HEK293 (cell line): ENCODE measurements around the gene SBF1.

Experiments
- CTCF ChIA-PET: fragments of 350-600 bp; formaldehyde crosslinking; extraction: SDS; loops from one replicate; lab custom pipeline; 2021; ENCODE audit warnings: antibody characterized with exemption; lab: Yijun Ruan, JAX
- POLR2A ChIA-PET: fragments of 300-600 bp; formaldehyde crosslinking; extraction: SDS; loops from one replicate; lab custom pipeline; 2020; ENCODE audit warnings: antibody characterized with exemption, inconsistent platforms; lab: Yijun Ruan, JAX
- H3K27ac ChIP-seq: fragments of 200-500 bp; sonication (Bioruptor generic); 2 replicates; pipeline ENCODE4 v1.5.1; 2014; ENCODE audit warnings: low read depth, low read length, control low read depth, inconsistent platforms; ENCODE audit errors: extremely low read depth
- H3K36me3 ChIP-seq, 2 experiments: fragments of 200-500 bp in 1 of 2; sonication (Bioruptor generic) in 1 of 2; 1 replicate in 1 of 2; 2 replicates in 1 of 2; pipeline ENCODE4 v1.5.1; 2014 to 2017; ENCODE audit warnings: inconsistent platforms in 2 of 2, low read length in 2 of 2; ENCODE audit not compliant: control insufficient read depth in 2 of 2, insufficient read depth in 1 of 2
- H3K4me1 ChIP-seq: fragments of 200-500 bp; sonication (Bioruptor generic); 2 replicates; pipeline ENCODE4 v1.5.1; 2014; ENCODE audit warnings: mild to moderate bottlenecking, low read length, inconsistent platforms; ENCODE audit not compliant: control insufficient read depth, insufficient read depth
- H3K4me3 ChIP-seq: 2 replicates; pipeline ENCODE4 v1.5.1; 2011; ENCODE audit warnings: low read depth, mild to moderate bottlenecking, control low read depth, low read length, moderate library complexity
- H3K9me3 ChIP-seq: fragments of 200-500 bp; sonication (Bioruptor generic); 2 replicates; pipeline ENCODE4 v1.5.1; 2014; ENCODE audit warnings: low read depth, low read length, inconsistent platforms; ENCODE audit not compliant: control insufficient read depth, insufficient read depth
- EGR2 ChIP-seq: fragments of 450-650 bp; formaldehyde crosslinking; IDR thresholded peaks from 2 replicates; pipeline ENCODE4 v1.5.1; 2016; ENCODE audit warnings: low read depth, missing biosample characterization, missing genetic modification characterization
- GFI1B ChIP-seq: fragments of 450-650 bp; formaldehyde crosslinking; IDR thresholded peaks from 2 replicates; pipeline ENCODE4 v1.5.1; 2016; ENCODE audit warnings: missing biosample characterization, missing genetic modification characterization
- SCRT2 ChIP-seq: fragments of 450-650 bp; formaldehyde crosslinking; IDR thresholded peaks from 2 replicates; pipeline ENCODE4 v1.5.1; 2016; ENCODE audit warnings: missing biosample characterization, missing genetic modification characterization
- SETDB1 ChIP-seq: IDR thresholded peaks from one replicate; pipeline ENCODE4 v1.6.1; 2017; ENCODE audit warnings: mild to moderate bottlenecking, low read length, moderate library complexity, mixed read lengths; ENCODE audit not compliant: insufficient read length
- ZBTB20 ChIP-seq: fragments of 450-650 bp; formaldehyde crosslinking; IDR thresholded peaks from 2 replicates; pipeline ENCODE4 v1.5.1; 2016; ENCODE audit warnings: missing biosample characterization, missing genetic modification characterization
- ZFHX2 ChIP-seq: fragments of 450-650 bp; formaldehyde crosslinking; conservative IDR thresholded peaks from 2 replicates; pipeline ENCODE4 v1.5.1; 2016; ENCODE audit warnings: missing biosample characterization, missing genetic modification characterization
- ZNF138 ChIP-seq: fragments of 450-650 bp; formaldehyde crosslinking; IDR thresholded peaks from 2 replicates; pipeline ENCODE4 v1.5.1; 2016; ENCODE audit warnings: missing biosample characterization, missing genetic modification characterization, borderline replicate concordance
- ZNF2 ChIP-seq: fragments of 450-650 bp; formaldehyde crosslinking; IDR thresholded peaks from 2 replicates; pipeline ENCODE4 v1.5.1; 2016; ENCODE audit warnings: missing biosample characterization, missing genetic modification characterization
- ZNF266 ChIP-seq: fragments of 450-650 bp; formaldehyde crosslinking; IDR thresholded peaks from 2 replicates; pipeline ENCODE4 v1.5.1; 2016; ENCODE audit warnings: missing biosample characterization, missing genetic modification characterization, low read depth
- ZNF302 ChIP-seq: fragments of 450-650 bp; formaldehyde crosslinking; IDR thresholded peaks from 2 replicates; pipeline ENCODE4 v1.5.1; 2016; ENCODE audit warnings: missing biosample characterization, missing genetic modification characterization, low read depth
- ZNF311 ChIP-seq: fragments of 450-650 bp; formaldehyde crosslinking; IDR thresholded peaks from 2 replicates; pipeline ENCODE4 v1.5.1; 2017; ENCODE audit warnings: missing biosample characterization, missing genetic modification characterization, borderline replicate concordance
- ZNF350 ChIP-seq: fragments of 450-650 bp; formaldehyde crosslinking; IDR thresholded peaks from 2 replicates; pipeline ENCODE4 v1.5.0; 2017; ENCODE audit warnings: missing biosample characterization, mild to moderate bottlenecking, missing genetic modification characterization
- ZNF366 ChIP-seq: fragments of 450-650 bp; formaldehyde crosslinking; conservative IDR thresholded peaks from 2 replicates; pipeline ENCODE4 v1.5.1; 2016; ENCODE audit warnings: missing biosample characterization, missing genetic modification characterization
- ZNF391 ChIP-seq: fragments of 450-650 bp; formaldehyde crosslinking; IDR thresholded peaks from 2 replicates; pipeline ENCODE4 v1.5.1; 2016; ENCODE audit warnings: low read depth, missing biosample characterization, missing genetic modification characterization, borderline replicate concordance
- ZNF530 ChIP-seq: fragments of 450-650 bp; formaldehyde crosslinking; IDR thresholded peaks from 2 replicates; pipeline ENCODE4 v1.5.1; 2016; ENCODE audit warnings: low read depth, missing biosample characterization, missing genetic modification characterization
- ZNF548 ChIP-seq: fragments of 450-650 bp; formaldehyde crosslinking; IDR thresholded peaks from 2 replicates; pipeline ENCODE4 v1.5.1; 2016; ENCODE audit warnings: missing biosample characterization, missing genetic modification characterization
- ZNF654 ChIP-seq: fragments of 450-650 bp; formaldehyde crosslinking; IDR thresholded peaks from 2 replicates; pipeline ENCODE4 v1.5.1; 2016; ENCODE audit warnings: low read depth, missing biosample characterization, missing genetic modification characterization
- ZNF658 ChIP-seq: fragments of 450-650 bp; formaldehyde crosslinking; IDR thresholded peaks from 2 replicates; pipeline ENCODE4; 2016; ENCODE audit warnings: missing biosample characterization, missing genetic modification characterization
- ZNF792 ChIP-seq: fragments of 450-650 bp; formaldehyde crosslinking; IDR thresholded peaks from 2 replicates; pipeline ENCODE4 v1.5.1; 2016; ENCODE audit warnings: missing biosample characterization, missing genetic modification characterization
- ZNF837 ChIP-seq: fragments of 450-650 bp; formaldehyde crosslinking; IDR thresholded peaks from 2 replicates; pipeline ENCODE4 v1.5.1; 2016; ENCODE audit warnings: missing biosample characterization, missing genetic modification characterization
- TF ChIP-seq, protein P1 (sequence below): fragments of 450-650 bp; formaldehyde crosslinking; IDR thresholded peaks from 2 replicates; pipeline ENCODE4 v1.5.1; 2016; ENCODE audit warnings: missing biosample characterization, missing genetic modification characterization
- TF ChIP-seq, protein P2 (sequence below): fragments of 450-650 bp; IDR thresholded peaks from 2 replicates; pipeline ENCODE4 v1.5.1; 2018; ENCODE audit warnings: missing biosample characterization, missing genetic modification characterization

SBF1 gene

DNA sequence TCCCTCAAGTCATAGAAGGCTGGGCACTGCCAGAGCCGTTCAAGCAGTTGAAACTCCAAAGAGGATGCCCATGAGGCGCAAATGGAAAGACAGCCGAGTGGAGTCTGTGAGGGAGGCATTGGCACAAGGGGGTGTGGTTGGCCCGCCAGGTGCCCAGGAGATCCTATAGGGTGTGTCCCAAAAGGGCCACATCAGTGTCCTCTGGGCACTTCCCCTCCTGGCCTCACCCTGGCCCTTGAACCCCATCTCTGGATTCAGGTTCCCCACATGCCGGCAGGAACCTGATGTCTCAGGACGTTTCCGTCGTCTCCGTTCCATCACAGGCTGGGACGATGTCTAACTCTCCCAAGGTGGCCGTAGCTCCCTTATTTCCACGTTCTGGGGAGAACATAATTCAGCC is 54.3 kb downstream of the SBF1 start:
- CTCF ChIA-PET = no interaction called here

DNA sequence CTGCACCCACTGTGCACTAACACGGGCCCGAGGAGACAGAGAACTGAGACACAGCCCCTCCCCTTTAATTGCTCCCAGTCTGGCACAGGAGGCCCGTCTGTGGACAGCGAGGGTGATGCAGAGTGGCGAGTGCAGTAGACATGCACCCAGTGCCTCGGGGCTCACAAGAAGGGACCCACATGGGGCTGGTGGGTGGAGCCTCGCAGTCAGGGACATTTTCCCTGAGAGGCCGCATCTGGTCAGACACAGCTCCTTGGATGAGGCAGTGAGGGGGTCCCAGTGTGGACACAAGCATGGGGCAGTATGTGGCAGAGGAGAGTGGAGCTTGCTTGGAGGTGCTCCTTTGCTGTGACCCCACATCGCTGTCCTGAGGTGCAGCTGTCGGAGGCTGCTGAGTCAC is 54.8 kb downstream of the SBF1 start:
- TF ChIP-seq ZNF658 (tag by site-specific recombination) = no peak
- TF ChIP-seq SCRT2 = 0 out of 2 replicates have a peak, but pooled peaks have one; percentile 3
- TF ChIP-seq ZNF837 (tag by site-specific recombination) = no peak
- TF ChIP-seq ZNF311 (tag by site-specific recombination) = no peak
- TF ChIP-seq, all 188 proteins: peak for 1
- Histone ChIP-seq H3K4me1 (no peaks in the 10 kb centered on the region), H3K27ac (no peak overlapping the region), H3K9me3 (no peaks in the 10 kb centered on the region), H3K4me3 (no peak overlapping the region), H3K36me3 (peaks cover 42 to 96% of the 10 kb centered on the region in 2 experiments)
- ChIA-PET POLR2A (no interaction called here), CTCF (no interaction called here)

More for the DNA sequence above, 54.3 kb downstream of the SBF1 start:
- POLR2A ChIA-PET = no interaction called here
- Histone ChIP-seq H3K4me3 (no peak overlapping the region), H3K36me3 (peaks cover 45 to 96% of the 10 kb centered on the region in 2 experiments), H3K27ac (no peak overlapping the region), H3K4me1 (no peaks in the 10 kb centered on the region), H3K9me3 (no peaks in the 10 kb centered on the region)
- TF ChIP-seq ZNF548 (tag by site-specific recombination) (no peak), ZNF266 (tag by site-specific recombination) (no peak), ZNF658 (tag by site-specific recombination) (no peak), SETDB1 (no peak), ZNF366 (tag by site-specific recombination) (no peak), ZNF2 (tag by site-specific recombination) (no peak), ZNF654 (tag by site-specific recombination) (no peak), GFI1B (no peak), ZNF391 (no peak), ZNF138 (tag by site-specific recombination) (no peak), ZNF530 (tag by site-specific recombination) (no peak), ZNF302 (tag by site-specific recombination) (no peak), ZBTB20 (tag by site-specific recombination) (no peak), ZNF792 (tag by site-specific recombination) (no peak), ZNF350 (tag by site-specific recombination) (no peak), ZFHX2 (tag by site-specific recombination) (no peak)
- TF ChIP-seq, protein P1, sequence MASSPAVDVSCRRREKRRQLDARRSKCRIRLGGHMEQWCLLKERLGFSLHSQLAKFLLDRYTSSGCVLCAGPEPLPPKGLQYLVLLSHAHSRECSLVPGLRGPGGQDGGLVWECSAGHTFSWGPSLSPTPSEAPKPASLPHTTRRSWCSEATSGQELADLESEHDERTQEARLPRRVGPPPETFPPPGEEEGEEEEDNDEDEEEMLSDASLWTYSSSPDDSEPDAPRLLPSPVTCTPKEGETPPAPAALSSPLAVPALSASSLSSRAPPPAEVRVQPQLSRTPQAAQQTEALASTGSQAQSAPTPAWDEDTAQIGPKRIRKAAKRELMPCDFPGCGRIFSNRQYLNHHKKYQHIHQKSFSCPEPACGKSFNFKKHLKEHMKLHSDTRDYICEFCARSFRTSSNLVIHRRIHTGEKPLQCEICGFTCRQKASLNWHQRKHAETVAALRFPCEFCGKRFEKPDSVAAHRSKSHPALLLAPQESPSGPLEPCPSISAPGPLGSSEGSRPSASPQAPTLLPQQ (tag by site-specific recombination) = no peak
- TF ChIP-seq, protein P2, sequence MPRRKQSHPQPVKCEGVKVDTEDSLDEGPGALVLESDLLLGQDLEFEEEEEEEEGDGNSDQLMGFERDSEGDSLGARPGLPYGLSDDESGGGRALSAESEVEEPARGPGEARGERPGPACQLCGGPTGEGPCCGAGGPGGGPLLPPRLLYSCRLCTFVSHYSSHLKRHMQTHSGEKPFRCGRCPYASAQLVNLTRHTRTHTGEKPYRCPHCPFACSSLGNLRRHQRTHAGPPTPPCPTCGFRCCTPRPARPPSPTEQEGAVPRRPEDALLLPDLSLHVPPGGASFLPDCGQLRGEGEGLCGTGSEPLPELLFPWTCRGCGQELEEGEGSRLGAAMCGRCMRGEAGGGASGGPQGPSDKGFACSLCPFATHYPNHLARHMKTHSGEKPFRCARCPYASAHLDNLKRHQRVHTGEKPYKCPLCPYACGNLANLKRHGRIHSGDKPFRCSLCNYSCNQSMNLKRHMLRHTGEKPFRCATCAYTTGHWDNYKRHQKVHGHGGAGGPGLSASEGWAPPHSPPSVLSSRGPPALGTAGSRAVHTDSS (tag by site-specific recombination) = no peak

DNA sequence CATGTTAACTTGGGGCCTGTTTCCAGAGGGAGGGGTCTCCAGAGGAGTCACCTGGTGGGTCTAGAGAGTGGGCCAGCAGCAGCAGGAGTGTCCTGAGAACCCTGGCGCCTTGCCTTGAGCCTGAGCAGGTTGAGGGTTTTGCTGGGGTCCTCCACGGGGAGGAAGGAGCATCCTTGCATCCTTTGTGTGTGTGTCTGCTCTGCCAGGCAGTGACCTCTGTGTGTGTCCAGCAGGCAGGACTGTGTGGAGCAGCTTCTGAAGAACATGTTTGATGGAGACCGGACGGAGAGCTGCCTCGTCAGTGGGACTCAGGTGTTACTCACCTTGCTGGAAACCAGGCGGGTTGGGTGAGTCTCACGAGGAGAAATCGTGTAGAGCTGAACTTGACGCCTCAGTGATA is 55.7 kb downstream of the SBF1 start:
- Histone ChIP-seq H3K27ac (no peak overlapping the region), H3K36me3 (peaks cover 33 to 97% of the 10 kb centered on the region in 2 experiments), H3K4me3 (no peak overlapping the region), H3K4me1 (no peaks in the 10 kb centered on the region), H3K9me3 (no peaks in the 10 kb centered on the region)
- no peak for TF ChIP-seq EGR2 (tag by site-specific recombination)
- POLR2A ChIA-PET = no interaction called here
- CTCF ChIA-PET = interaction anchor here (0.6 to 0.7 kb wide), 2 partner anchors 20 to 31 kb away, joined by 3 to 4 read pairs; no protein-coding TSS in a partner anchor
